AG04449 (cell line): ENCODE data around the gene DAB1.
"Not testable (repeated sequence)": the region's sequence is repeated elsewhere in the genome, so short reads cannot be mapped to it uniquely, and the experiment has no call there.

Source experiments
- CTCF ChIA-PET: fragments of 350-600 bp; formaldehyde crosslinking; extraction: SDS; loops from one replicate; lab custom pipeline; 2021; ENCODE audit warnings: antibody characterized with exemption; lab: Yijun Ruan, JAX
- POLR2A ChIA-PET: fragments of 400-600, 350-600 bp; formaldehyde crosslinking; extraction: SDS; loops from one replicate; lab custom pipeline; 2020; ENCODE audit warnings: antibody characterized with exemption, inconsistent platforms; lab: Yijun Ruan, JAX
- DNase-seq: peaks from one replicate; pipeline ENCODE4 v3.0.0-alpha.2; 2010; ENCODE audit warnings: low read depth, low spot score
- H3K4me3 ChIP-seq: 2 replicates; pipeline ENCODE4 v1.5.1; 2011; ENCODE audit warnings: low read depth, mild to moderate bottlenecking, control low read depth, low read length
- TF ChIP-seq, protein P1 (sequence below): IDR thresholded peaks from one replicate; pipeline ENCODE4 v1.5.1; 2011; ENCODE audit warnings: mild to moderate bottlenecking, moderate library complexity, low read length, control low read depth, inconsistent platforms; ENCODE audit not compliant: insufficient read depth; ENCODE audit errors: missing control alignments

The DAB1 gene

DNA sequence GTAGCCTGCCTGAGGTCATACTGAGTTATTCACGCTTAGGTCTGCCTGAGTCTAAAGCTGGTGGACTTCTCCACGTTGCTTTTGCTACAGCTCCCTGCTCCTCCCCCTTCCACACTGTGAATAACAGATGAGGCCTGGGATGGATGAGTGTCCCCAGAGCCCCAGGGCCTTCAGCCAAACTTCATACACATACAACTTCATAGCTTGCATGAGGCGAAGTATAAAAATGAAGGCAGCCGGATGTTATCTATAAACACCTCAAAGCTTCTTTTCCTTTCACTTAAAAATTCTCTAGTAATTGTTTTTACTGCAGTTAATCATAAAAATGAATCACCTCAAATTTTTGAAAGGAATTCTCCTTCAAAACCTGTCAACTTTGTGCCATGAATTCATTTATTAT is 70.2 kb downstream of the DAB1 start:
- POLR2A ChIA-PET, result no interaction called here
- TF ChIP-seq, protein P1, sequence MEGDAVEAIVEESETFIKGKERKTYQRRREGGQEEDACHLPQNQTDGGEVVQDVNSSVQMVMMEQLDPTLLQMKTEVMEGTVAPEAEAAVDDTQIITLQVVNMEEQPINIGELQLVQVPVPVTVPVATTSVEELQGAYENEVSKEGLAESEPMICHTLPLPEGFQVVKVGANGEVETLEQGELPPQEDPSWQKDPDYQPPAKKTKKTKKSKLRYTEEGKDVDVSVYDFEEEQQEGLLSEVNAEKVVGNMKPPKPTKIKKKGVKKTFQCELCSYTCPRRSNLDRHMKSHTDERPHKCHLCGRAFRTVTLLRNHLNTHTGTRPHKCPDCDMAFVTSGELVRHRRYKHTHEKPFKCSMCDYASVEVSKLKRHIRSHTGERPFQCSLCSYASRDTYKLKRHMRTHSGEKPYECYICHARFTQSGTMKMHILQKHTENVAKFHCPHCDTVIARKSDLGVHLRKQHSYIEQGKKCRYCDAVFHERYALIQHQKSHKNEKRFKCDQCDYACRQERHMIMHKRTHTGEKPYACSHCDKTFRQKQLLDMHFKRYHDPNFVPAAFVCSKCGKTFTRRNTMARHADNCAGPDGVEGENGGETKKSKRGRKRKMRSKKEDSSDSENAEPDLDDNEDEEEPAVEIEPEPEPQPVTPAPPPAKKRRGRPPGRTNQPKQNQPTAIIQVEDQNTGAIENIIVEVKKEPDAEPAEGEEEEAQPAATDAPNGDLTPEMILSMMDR, result no peak
- CTCF ChIA-PET, result no interaction called here
- DNase-seq, result no peak
- no peak overlapping the region for H3K4me3 ChIP-seq

DNA sequence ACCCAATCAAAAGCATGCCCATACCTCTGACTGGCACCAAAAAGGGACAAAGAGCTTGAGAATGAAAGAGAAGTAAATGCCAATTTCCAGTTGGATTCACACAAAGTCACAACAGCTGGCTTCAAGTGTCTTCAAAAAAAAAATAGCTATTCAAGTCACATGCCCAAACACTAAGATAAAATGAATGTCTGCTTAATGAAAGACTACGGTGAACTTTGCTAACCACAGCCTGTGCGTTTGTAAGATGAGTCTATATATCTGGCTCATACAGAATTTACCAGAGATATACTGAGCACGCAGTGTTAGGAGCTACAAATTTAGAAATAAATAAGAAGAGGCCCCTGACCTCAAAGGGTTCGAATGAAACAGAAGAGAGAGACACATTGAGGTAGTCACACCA is 73.2 kb downstream of the DAB1 start:
- no peak overlapping the region for H3K4me3 ChIP-seq
- ChIA-PET CTCF (no interaction called here), POLR2A (no interaction called here)
- no peak for DNase-seq
- TF ChIP-seq, protein P1, result no peak

DNA sequence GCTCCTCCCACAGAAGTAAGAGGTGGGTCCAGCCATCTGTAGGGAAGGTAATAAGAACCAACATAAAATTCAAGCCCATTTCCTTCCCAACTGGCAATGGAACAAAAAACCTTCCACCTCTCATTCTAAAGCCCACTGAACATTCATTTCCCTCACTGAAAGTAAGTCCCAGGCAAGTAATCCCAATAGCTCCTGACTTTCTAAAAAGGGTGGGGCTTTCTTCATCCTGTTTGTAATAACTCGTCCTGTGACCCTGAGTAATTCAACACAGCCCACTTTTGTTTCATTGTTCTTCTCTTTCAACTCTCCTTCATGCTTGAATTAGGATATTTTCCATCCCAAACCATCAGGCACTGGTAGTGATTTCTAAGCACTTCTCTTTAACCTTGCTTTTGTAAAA is 74.9 kb downstream of the DAB1 start:
- ChIA-PET POLR2A (interaction anchor here (0.6 kb wide), 1 partner anchor 327 kb away, joined by 4 read pairs; no protein-coding TSS in a partner anchor), CTCF (no interaction called here)
- H3K4me3 ChIP-seq, result no peak overlapping the region
- TF ChIP-seq, protein P1, result no peak
- DNase-seq, result no peak

DNA sequence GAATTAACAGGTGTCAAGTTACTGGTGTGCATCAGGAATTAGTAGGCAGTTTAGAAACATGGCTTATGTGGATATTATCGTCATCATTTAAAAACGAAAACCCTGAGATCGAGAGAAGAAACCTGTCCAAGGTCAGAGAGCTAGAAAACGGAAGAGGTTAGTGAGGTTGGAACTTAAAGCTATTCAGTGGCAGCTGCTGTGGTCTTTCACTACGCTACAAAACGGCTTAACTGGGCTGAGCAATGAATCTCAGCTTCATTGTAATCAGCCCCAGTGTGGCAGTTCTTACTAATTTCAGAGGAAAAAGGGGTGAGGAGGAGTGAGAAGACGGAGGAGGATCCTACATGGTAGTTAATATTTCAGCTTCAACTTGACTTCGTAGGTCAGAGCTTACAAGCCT is 77.9 kb downstream of the DAB1 start:
- no peak for DNase-seq
- no peak overlapping the region for H3K4me3 ChIP-seq
- ChIA-PET POLR2A (no interaction called here), CTCF (no interaction called here)
- TF ChIP-seq, protein P1, result no peak

DNA sequence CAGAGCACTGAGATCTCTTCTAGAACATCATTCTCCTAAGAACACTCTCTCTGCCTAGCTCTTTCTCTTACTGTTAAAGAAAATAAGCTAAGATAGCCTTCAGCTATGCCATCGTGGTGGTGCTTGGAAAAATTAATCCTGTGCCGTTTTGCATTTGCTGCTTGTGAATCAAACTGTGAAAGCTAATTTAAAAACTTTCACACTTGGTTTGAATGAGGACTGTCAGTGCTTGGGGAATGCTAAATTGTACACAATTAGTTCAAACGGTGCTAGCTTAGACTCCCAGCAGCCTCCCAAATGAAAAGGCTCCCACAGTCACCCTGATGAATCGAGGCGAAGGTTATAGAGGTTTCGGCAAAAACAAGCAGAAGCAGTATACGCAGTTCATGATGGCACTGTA is 79.6 kb downstream of the DAB1 start:
- no peak for DNase-seq
- no peak overlapping the region for H3K4me3 ChIP-seq
- ChIA-PET POLR2A (no interaction called here), CTCF (no interaction called here)
- TF ChIP-seq, protein P1, result no peak

DNA sequence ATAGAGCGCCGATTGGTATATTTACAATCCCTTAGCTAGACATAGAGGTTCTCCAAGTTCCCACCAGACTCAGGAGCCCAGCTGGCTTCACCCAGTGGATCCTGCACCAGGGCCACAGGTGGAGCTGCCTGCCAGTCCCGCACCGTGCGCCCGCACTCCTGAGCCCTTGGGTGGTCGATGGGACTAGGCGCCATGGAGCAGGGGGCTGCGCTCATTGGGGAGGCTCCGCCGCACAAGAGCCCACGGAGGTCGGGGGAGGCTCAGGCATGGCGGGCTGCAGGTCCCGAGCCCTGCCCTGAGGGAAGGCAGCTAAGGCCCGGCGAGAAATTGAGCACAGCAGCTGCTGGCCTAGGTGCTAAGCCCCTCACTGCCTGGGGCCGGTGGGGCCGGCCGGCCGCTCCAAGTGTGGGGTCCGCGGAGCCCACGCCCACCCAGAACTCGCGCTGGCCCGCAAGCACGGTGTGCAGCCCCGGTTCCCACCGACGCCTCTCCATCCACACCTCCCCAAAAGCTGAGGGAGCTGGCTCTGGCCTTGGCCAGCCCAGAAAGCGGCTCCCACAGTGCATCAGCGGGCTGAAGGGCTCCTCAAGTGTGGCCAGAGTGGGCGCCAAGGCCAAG is 80.5 kb downstream of the DAB1 start:
- H3K4me3 ChIP-seq, POLR2A ChIA-PET, CTCF ChIA-PET, DNase-seq: not testable (repeated sequence)

DNA sequence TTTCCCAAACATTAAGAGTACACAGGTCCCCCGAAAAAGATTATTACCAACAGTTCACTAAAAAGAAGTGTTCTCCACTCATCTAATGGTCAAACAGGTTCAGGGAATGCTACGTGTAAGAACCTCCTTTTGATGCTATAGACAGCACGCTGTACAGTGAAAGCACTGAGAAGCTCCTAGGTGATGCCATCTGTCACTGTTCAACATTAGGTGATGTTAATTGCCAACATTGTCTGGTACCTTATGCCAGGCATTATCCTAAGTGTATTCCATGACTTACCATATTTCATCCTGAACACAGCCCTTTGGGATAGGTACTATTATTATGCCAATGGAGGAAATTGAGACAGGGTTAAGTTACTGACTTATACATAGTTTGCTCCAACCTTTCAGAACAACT is 82.1 kb downstream of the DAB1 start:
- ChIA-PET CTCF (no interaction called here), POLR2A (no interaction called here)
- H3K4me3 ChIP-seq, result no peak overlapping the region
- DNase-seq, result no peak
- TF ChIP-seq, protein P1, result no peak
